ENCODE measurements around the gene COMMD6.

COMMD6 gene

GRCh38 chr13:75482070-75482819 is 55.4 kb downstream of the COMMD6 start, which contains the start of gene TBC1D4:
TSS of gene TBC1D4 (minus strand) at chr13:75482169. CDS start at chr13:75481767, 402 bp downstream.
- peak; percentile 42 for DNase-seq (ENCODE audit: low read depth)

DNA sequence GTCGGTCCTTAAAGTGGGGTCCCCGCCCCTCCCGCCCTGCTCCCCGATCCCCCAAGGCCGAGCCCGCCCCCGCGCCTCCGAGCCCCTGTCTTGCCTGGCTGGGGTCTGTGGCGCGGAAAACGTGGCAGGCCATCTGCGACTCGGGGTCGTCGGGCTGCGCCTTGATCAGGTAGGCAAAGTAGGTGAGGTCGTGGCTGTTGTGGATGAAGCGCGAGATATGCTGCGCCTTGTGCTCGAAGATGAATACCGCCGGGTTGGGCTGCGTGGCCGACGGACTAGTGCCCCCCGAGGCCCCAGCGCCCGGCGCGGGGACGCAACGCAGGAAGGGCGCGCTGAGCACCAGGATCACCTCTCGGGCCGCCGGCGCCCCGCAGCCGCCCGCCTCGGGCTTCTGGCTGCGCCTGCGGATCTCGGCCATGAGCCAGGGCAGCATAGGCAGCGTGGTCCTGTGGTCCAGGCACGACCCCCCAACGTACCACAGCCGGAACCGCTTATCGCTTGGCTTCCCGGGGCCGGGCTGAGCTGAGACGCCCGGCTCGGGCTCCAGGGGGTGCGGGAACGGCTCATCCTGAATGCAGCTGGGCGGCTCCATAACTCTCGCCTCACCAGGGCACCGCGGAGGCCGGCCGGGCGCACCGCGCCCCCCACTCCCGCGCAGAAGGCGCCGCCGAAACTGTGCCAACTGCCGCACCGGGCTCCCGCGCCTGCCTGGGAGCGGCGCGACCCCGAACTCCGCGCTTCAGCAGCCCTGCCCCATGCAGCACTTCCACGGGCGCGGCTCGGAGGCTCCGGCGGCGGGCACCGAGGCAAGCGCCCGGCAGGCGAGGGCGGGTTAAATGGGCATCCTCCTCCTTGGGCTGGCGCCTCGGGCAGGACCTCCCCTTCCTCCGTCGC is 56.2 kb downstream of the COMMD6 start:
- no peak for DNase-seq (ENCODE audit: low read depth)

GRCh38 chr13:75480671-75481175 is 56.9 kb downstream of the COMMD6 start:
- DNase-seq (ENCODE audit: low read depth) = no peak

GRCh38 chr13:75479102-75479740 is 58.4 kb downstream of the COMMD6 start:
- no peak for DNase-seq (ENCODE audit: low read depth)

- DNase-seq (ENCODE audit: low read depth) = no peak
Measured at GRCh38 chr13:75478659-75479058, 59.0 kb downstream of the COMMD6 start.
